ENCODE results near the gene GRIK2.

DNA sequence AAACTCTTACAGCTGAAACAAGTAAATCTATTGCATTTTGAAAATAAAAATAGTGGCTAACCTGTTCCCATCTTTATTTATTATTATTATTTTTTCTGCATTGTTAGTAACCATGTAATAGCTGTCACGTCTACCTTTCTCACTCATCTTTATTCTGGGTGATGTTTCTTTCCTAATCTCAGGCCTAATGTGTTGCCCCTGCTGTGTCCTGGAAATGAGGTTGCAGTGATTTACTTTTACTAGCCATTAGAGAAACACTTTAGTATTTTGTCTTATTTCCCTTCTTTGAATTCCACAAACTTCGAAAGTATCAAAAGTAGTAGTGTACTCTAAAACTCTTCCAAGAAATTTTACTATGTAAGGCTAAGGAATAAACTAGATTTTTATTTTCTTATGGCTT, 546.9 kb downstream of the GRIK2 start:
- TF ChIP-seq CTCF (conservative IDR thresholded peaks at IDR 0.05 in 1 of 2, IDR thresholded peaks at IDR 0.05 in 1 of 2; ENCODE audit: extremely low read depth in 1 of 2, insufficient read depth in 1 of 2, low read depth in 1 of 2, low read length in 2 of 2) (no peak), EZH2 (IDR thresholded peaks at IDR 0.05; ENCODE audit: borderline replicate concordance, low read length) (no peak)

Data from mammary epithelial cell (primary cell).